H1 (cell line): ENCODE measurements around the gene SPDYE6. TPM values are rescaled to one million over a fixed set of nuclear protein-coding genes. Genes with fewer than 3 reads are reported as not detected.

Experiments
- CTCF ChIA-PET: fragments of 300-600 bp; sonication (Branson Sonifier 250); formaldehyde crosslinking; loops from one replicate; lab custom pipeline; 2021; ENCODE audit not compliant: partially characterized antibody; lab: Charles Lee
- POLR2A ChIA-PET: fragments of 300-600 bp; sonication (Branson Sonifier 250); formaldehyde crosslinking; loops from one replicate; lab custom pipeline; 2021; ENCODE audit warnings: inconsistent platforms; ENCODE audit not compliant: partially characterized antibody; lab: Charles Lee
- DNase-seq, 2 experiments: peaks; one replicate each; pipeline versions ENCODE4 v3.0.0 to v3.0.0-alpha.2; 2010 to 2022; ENCODE audit warnings: low spot score in 2 of 2, low read depth in 1 of 2, mixed read lengths in 1 of 2
- FAIRE-seq: peaks from 2 replicates; lab custom pipeline; 2011; peaks lifted over from hg19 to GRCh38; lab: Jason Lieb, UNC
- H2AFZ ChIP-seq: 2 replicates; pipeline ENCODE4 v1.8.1; 2012; ENCODE audit warnings: low read length, inconsistent platforms
- H2AK5ac ChIP-seq: 2 replicates; pipeline ENCODE4 v1.6.1; 2013; ENCODE audit warnings: low read depth, low read length
- H2BK120ac ChIP-seq: replicated peaks from 2 replicates; pipeline ENCODE3; 2013; ENCODE audit warnings: low read depth, low read length, inconsistent platforms
- H2BK12ac ChIP-seq: 2 replicates; pipeline ENCODE4 v1.6.1; 2013; ENCODE audit warnings: low read depth, low read length
- H2BK15ac ChIP-seq: 2 replicates; pipeline ENCODE4 v1.6.1; 2013; ENCODE audit warnings: low read length
- H2BK20ac ChIP-seq: 2 replicates; pipeline ENCODE4 v1.6.1; 2013; ENCODE audit warnings: low read length
- H2BK5ac ChIP-seq: 2 replicates; pipeline ENCODE4 v1.6.1; 2013; ENCODE audit warnings: low read depth, low read length
- H3K14ac ChIP-seq: 2 replicates; pipeline ENCODE4 v1.6.1; 2013; ENCODE audit warnings: inconsistent platforms; ENCODE audit not compliant: insufficient read length
- H3K18ac ChIP-seq: 2 replicates; pipeline ENCODE4 v1.6.1; 2013; ENCODE audit warnings: low read length; ENCODE audit errors: extremely low read depth
- H3K23ac ChIP-seq: 2 replicates; pipeline ENCODE4 v1.6.1; 2013; ENCODE audit warnings: inconsistent platforms; ENCODE audit not compliant: insufficient read length
- H3K23me2 ChIP-seq: 2 replicates; pipeline ENCODE4 v1.6.1; 2013; ENCODE audit warnings: low read depth, low read length
- H3K27ac ChIP-seq: 2 replicates; pipeline ENCODE4 v1.6.1; 2011; ENCODE audit warnings: low read depth, low read length, inconsistent platforms
- H3K27me3 ChIP-seq, 4 experiments: replicated peaks in 1 of 4; 1 replicate in 1 of 4; 2 replicates in 3 of 4; pipeline versions ENCODE4 v1.6.1 to v1.8.1; 2011 to 2013; ENCODE audit warnings: low read length in 3 of 4, mild to moderate bottlenecking in 3 of 4, inconsistent platforms in 2 of 4, mixed read lengths in 2 of 4, moderate library complexity in 1 of 4; ENCODE audit not compliant: control insufficient read depth in 3 of 4, insufficient read depth in 3 of 4; ENCODE audit errors: extremely low read depth in 1 of 4
- H3K36me3 ChIP-seq, 4 experiments: 2 replicates each; pipeline versions ENCODE4 v1.6.1 to v1.8.1; 2011 to 2013; ENCODE audit warnings: mild to moderate bottlenecking in 4 of 4, low read length in 3 of 4, moderate library complexity in 2 of 4, control low read depth in 1 of 4, inconsistent platforms in 1 of 4; ENCODE audit not compliant: insufficient read depth in 4 of 4, control insufficient read depth in 2 of 4
- H3K4ac ChIP-seq: replicated peaks from 2 replicates; pipeline ENCODE3; 2013; ENCODE audit warnings: low read length, low read depth, mixed read lengths, inconsistent platforms; ENCODE audit not compliant: insufficient read length
- H3K4me1 ChIP-seq, 4 experiments: replicated peaks in 1 of 4; 1 replicate in 1 of 4; 2 replicates in 3 of 4; pipeline versions ENCODE4 v1.6.1 to v1.8.1; 2011 to 2013; ENCODE audit warnings: low read length in 3 of 4, inconsistent platforms in 2 of 4, mixed read lengths in 1 of 4; ENCODE audit not compliant: insufficient read depth in 4 of 4, control insufficient read depth in 3 of 4
- H3K4me2 ChIP-seq, 2 experiments: 2 replicates each; pipeline versions ENCODE4 v1.6.1 to v1.8.1; 2011 to 2013; ENCODE audit warnings: low read depth in 2 of 2, low read length in 2 of 2, control low read depth in 1 of 2, inconsistent platforms in 1 of 2, mild to moderate bottlenecking in 1 of 2; ENCODE audit not compliant: insufficient read depth in 1 of 2
- H3K4me3 ChIP-seq, 4 experiments: fragments of 200-600, 300-600 bp in 1 of 4; sonication (generic), shearing (Covaris generic), sonication (Bioruptor Twin) in 1 of 4; 2 replicates each; pipeline versions ENCODE4 v1.5.1 to v1.8.1; 2011 to 2016; ENCODE audit warnings: low read length in 4 of 4, low read depth in 3 of 4, control low read depth in 2 of 4, inconsistent platforms in 2 of 4, mild to moderate bottlenecking in 2 of 4, mixed read lengths in 1 of 4, moderate library complexity in 1 of 4; ENCODE audit not compliant: insufficient read depth in 2 of 4; ENCODE audit errors: extremely low read depth in 1 of 4
- H3K56ac ChIP-seq: replicated peaks from 2 replicates; pipeline ENCODE3; 2013; ENCODE audit warnings: low read depth, mild to moderate bottlenecking, mixed read lengths, low read length, inconsistent platforms; ENCODE audit not compliant: insufficient read length
- H3K79me1 ChIP-seq: 2 replicates; pipeline ENCODE4 v1.6.1; 2013; ENCODE audit warnings: low read depth, low read length, control low read depth
- H3K79me2 ChIP-seq, 2 experiments: 2 replicates each; pipeline versions ENCODE4 v1.6.1 to v1.8.1; 2012 to 2013; ENCODE audit warnings: low read length in 2 of 2, mild to moderate bottlenecking in 2 of 2, inconsistent platforms in 1 of 2; ENCODE audit not compliant: insufficient read depth in 2 of 2, control insufficient read depth in 1 of 2
- H3K9ac ChIP-seq, 4 experiments: replicated peaks in 1 of 4; 1 replicate in 1 of 4; 2 replicates in 3 of 4; pipeline versions ENCODE4 v1.6.1 to v1.8.1; 2011 to 2013; ENCODE audit warnings: low read depth in 3 of 4, low read length in 3 of 4, control low read depth in 2 of 4, mild to moderate bottlenecking in 2 of 4, moderate library complexity in 2 of 4, inconsistent platforms in 1 of 4; ENCODE audit errors: extremely low read depth in 1 of 4
- H3K9me3 ChIP-seq, 2 experiments: 2 replicates each; pipeline versions ENCODE4 v1.6.1 to v1.8.1; 2012 to 2013; ENCODE audit warnings: mild to moderate bottlenecking in 2 of 2, moderate library complexity in 2 of 2, control low read depth in 1 of 2, inconsistent platforms in 1 of 2, low read depth in 1 of 2, low read length in 1 of 2, mixed read lengths in 1 of 2; ENCODE audit not compliant: insufficient read depth in 2 of 2
- H4K20me1 ChIP-seq, 2 experiments: replicated peaks in 1 of 2; 2 replicates each; pipeline versions ENCODE3 to v1.8.1; 2011 to 2013; ENCODE audit warnings: inconsistent platforms in 2 of 2, low read length in 2 of 2, mild to moderate bottlenecking in 1 of 2; ENCODE audit not compliant: insufficient read depth in 2 of 2, control insufficient read depth in 1 of 2
- H4K5ac ChIP-seq: 2 replicates; pipeline ENCODE4 v1.6.1; 2013; ENCODE audit warnings: low read length, low read depth, mixed read lengths, inconsistent platforms; ENCODE audit not compliant: insufficient read length
- H4K8ac ChIP-seq: 2 replicates; pipeline ENCODE4 v1.8.0; 2013; ENCODE audit warnings: mild to moderate bottlenecking, moderate library complexity, low read length, inconsistent platforms; ENCODE audit not compliant: insufficient read depth; ENCODE audit errors: extremely low read depth
- H4K91ac ChIP-seq: replicated peaks from 2 replicates; pipeline ENCODE3; 2013; ENCODE audit warnings: low read length, mixed read lengths, inconsistent platforms; ENCODE audit not compliant: insufficient read length
- WGBS, 2 experiments: shearing (Covaris generic) in 1 of 2; methylation state at CpG; one replicate each; pipeline versions ENCODE4 v1.1.6 to v1.1.7; 2013 to 2015; ENCODE audit warnings: low lambda C conversion rate in 2 of 2, mixed read lengths in 2 of 2, inconsistent platforms in 1 of 2, low coverage in 1 of 2, missing lambda C conversion rate in 1 of 2; ENCODE audit not compliant: insufficient replicate concordance in 2 of 2, insufficient coverage in 1 of 2, insufficient read length in 1 of 2; ENCODE audit errors: extremely low coverage in 1 of 2, missing lambda C conversion rate in 1 of 2; 5-methylcytosine and 5-hydroxymethylcytosine counted together
- polyA plus RNA-seq, 7 experiments: library from polyadenylated mRNA; depleted of rRNA in 3 of 7; stranded (reverse) in 5 of 7; unstranded in 2 of 7; fragments of >200 nt in 5 of 7; fragments of 200-250 nt in 2 of 7; gene quantifications; 1 replicate in 5 of 7; 2 replicates in 1 of 7; 4 replicates in 1 of 7; pipeline versions ENCODE4 v1.2.1 to v1.2.3, GENCODE V29; 2011 to 2013; ENCODE audit warnings: missing spikeins in 2 of 7, mixed read lengths in 2 of 7
- total RNA-seq: library from RNA; stranded (reverse); fragmentation: NEBNext Ultra II Directional; extraction: Animal tissue kit (Norgen Biotek cat#: 25700); gene quantifications from 2 replicates; pipeline ENCODE4 v1.2.1, GENCODE V29; 2021
- TF ChIP-seq, protein P1 (sequence below): IDR thresholded peaks from 2 replicates; pipeline ENCODE4 v1.6.1; 2012; ENCODE audit warnings: inconsistent platforms

Gene SPDYE6
- total and polyA plus RNA-seq, 2 of the 8 experiments (the other 6 are each of a cell fraction or from before 2014, with no cell fraction given): not detected

DNA sequence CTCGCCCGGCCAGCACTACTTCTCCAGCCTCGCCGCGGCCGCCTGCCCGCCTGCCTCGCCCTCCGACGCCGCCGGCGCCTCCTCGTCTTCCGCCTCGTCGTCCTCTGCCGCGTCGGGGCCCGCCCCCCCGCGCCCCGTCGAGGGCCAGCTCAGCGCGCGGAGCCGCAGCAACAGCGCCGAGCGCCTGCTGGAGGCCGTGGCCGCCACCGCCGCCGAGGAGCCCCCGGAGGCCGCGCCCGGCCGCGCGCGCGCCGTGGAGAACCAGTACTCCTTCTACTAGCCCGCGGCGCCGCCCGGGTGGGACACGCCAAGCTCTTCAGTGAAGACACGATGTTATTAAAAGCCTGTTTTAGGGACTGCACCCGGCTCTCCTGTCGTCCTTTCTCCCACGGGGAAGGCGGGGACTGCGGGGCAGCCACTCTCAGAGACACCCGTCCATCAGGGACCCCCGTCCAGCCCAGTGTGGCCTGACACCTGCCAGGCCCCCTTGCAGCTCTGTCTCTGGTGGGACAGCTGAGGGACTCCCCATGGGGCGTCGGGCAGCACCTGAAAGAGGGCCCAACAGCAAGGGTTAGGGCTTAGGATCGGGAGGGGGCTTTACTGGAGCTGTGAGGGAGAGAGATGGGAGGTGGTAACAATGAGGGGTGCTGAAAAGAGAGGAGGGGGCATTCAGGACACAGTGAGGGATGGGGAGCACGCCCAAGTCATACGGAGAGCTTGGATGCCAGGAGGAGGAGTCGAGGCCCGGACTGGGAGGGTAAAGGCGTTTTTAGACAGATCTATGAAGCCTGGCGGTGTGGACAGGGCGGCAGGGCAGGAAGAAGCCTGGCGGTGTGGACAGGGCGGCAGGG is 34.7 kb downstream of the SPDYE6 start:
- H3K9ac ChIP-seq: no peak overlapping the region
- H3K23ac ChIP-seq: no peak overlapping the region
- H2AFZ ChIP-seq: no peak overlapping the region
- peak overlapping the region; percentile 88 for H4K8ac ChIP-seq
- H3K9me3 ChIP-seq: no peaks in the 10 kb centered on the region
- no peak overlapping the region for H2BK15ac ChIP-seq
- no peak for FAIRE-seq
- DNase-seq: peak in 1 of 2 experiments; percentile 74
- H3K23me2 ChIP-seq: peaks cover 5% of the 10 kb centered on the region
- peaks cover 0 to 2% (median 0%) of the 10 kb centered on the region in 4 experiments; a peak in 3 of 7 replicates for H3K27me3 ChIP-seq
- H3K27ac ChIP-seq: no peak overlapping the region
- no peaks in the 10 kb centered on the region for H3K79me1 ChIP-seq
- 0 out of 2 replicates have a peak overlapping the region, but pooled peaks have one; percentile 9 for H2BK12ac ChIP-seq
- H3K36me3 ChIP-seq: no peaks in the 10 kb centered on the region; a peak in 1 of 8 replicates
- peak overlapping the region; percentile 36 to 69 for H3K4me2 ChIP-seq
- H3K4me1 ChIP-seq: peaks cover 4 to 12% (median 8%) of the 10 kb centered on the region in 4 experiments; a peak in 6 of 7 replicates
- no peak overlapping the region for H2BK20ac ChIP-seq
- CTCF ChIA-PET: interaction anchor here (0.6 to 8.6 kb wide), 8 partner anchors 8 to 68 kb away, joined by 3 to 134 read pairs (median 6); no protein-coding TSS in a partner anchor
- no peak overlapping the region for H2BK5ac ChIP-seq
- no peak overlapping the region for H3K14ac ChIP-seq
- H3K56ac ChIP-seq: no peak overlapping the region
- H3K79me2 ChIP-seq: no peaks in the 10 kb centered on the region
- 34% methylated on average over 55 of the region's 73 CpGs; no CpG with 5 or more reads in 1 of the 2 experiments for WGBS, 2 experiments
- H4K20me1 ChIP-seq: peaks cover 0 to 7% of the 10 kb centered on the region in 2 experiments
- no peak overlapping the region for H4K5ac ChIP-seq
- no peak overlapping the region for H2BK120ac ChIP-seq
- H3K18ac ChIP-seq: no peak overlapping the region; the same call in 1 of the 2 replicates
- H2AK5ac ChIP-seq: no peak overlapping the region
- no peak overlapping the region for H4K91ac ChIP-seq
- peak overlapping the region in 3 of 4 experiments; percentile 12 to 44 (median 23); a peak in 6 of 8 replicates for H3K4me3 ChIP-seq
- no peak overlapping the region for H3K4ac ChIP-seq
- POLR2A ChIA-PET: interaction anchor here (1.2 to 1.4 kb wide), 4 partner anchors 8 to 42 kb away, joined by 3 to 5 read pairs (median 4); no protein-coding TSS in a partner anchor
- TF ChIP-seq, protein P1, sequence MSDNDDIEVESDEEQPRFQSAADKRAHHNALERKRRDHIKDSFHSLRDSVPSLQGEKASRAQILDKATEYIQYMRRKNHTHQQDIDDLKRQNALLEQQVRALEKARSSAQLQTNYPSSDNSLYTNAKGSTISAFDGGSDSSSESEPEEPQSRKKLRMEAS: 0 out of 2 replicates have a peak, but pooled peaks have one; percentile 39
